Measurements from ENCODE around the gene IL18RAP.
A peak's percentile ranks its signal among the peaks of the same experiment; 100 is the strongest.

Gene IL18RAP

DNA sequence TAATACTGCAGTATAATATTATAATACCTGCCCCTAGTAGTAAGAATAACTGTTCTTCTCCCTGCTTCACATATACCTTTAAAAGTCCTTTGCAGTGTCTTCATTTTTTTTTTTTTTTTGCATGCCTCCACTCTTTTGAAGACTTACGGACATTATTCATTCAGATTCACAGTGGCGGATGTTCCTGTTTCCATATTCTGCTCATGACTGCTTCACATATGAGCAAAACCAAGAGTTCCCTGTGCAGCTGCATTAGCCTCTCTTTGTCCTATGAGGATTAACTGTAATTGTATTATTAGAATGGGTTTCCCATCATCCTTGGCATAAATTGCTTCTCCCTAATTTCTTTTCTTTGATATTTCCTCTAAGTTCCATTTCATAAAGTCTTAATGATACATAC lies 12.8 kb downstream of the IL18RAP start:
- H3K4me1 Mint-ChIP-seq = peaks cover 38% of the 10 kb centered on the region
- no peak for DNase-seq
- H3K27me3 Mint-ChIP-seq = no peaks in the 10 kb centered on the region
- no peaks in the 10 kb centered on the region for H3K9me3 Mint-ChIP-seq
- H3K27ac Mint-ChIP-seq = peak overlapping the region in 1 of 2 donors; percentile 94
- no peak for ATAC-seq
- peak overlapping the region; percentile 29 to 70 for H3K4me3 Mint-ChIP-seq

DNA sequence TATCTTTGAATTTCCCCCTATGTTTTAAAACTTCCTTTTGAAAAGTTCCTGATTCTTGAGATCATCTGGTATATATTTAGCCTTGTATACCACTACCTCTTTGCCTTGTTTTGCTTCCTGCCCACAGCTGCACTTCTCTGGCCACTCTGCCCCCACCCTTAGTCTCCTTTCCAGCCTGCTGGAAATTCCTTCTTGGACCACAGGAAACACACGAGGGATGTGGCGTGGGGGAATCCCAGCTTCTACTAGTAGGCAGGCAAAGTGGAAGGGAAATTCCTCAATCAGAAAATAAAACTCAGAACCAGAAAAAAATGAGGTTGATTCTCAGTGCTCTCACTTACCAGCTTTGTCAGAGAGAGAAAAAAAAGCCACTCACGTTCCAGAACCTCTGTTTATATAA lies 13.4 kb downstream of the IL18RAP start:
- Mint-ChIP-seq H3K27me3 (no peaks in the 10 kb centered on the region), H3K4me1 (peaks cover 34% of the 10 kb centered on the region), H3K27ac (peak overlapping the region; percentile 75 to 94), H3K9me3 (no peaks in the 10 kb centered on the region), H3K4me3 (peak overlapping the region; percentile 29 to 70)
- ATAC-seq = no peak
- DNase-seq = peak in 1 of 2 donors; percentile 45

DNA sequence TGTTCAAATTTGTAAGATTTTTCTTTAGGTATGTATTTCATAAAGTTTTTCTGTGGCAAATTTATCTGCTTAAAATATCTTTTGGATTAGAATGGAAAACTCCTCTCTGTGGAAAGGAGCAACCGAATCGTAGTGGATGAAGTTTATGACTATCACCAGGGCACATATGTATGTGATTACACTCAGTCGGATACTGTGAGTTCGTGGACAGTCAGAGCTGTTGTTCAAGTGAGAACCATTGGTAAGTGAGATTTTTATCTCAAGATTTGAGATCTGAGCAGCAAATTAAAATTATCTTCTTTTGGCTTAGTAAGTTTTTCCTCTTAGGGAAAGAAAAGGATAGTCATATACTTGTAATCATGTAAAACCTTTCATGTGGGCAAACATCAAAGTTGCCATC lies 14.2 kb downstream of the IL18RAP start:
- peak overlapping the region in 1 of 2 donors; percentile 72 for H3K4me3 Mint-ChIP-seq
- ATAC-seq = no peak
- H3K27ac Mint-ChIP-seq = peak overlapping the region in 1 of 2 donors; percentile 93
- no peaks in the 10 kb centered on the region for H3K27me3 Mint-ChIP-seq
- DNase-seq = no peak
- H3K9me3 Mint-ChIP-seq = no peaks in the 10 kb centered on the region
- peaks cover 26% of the 10 kb centered on the region for H3K4me1 Mint-ChIP-seq

DNA sequence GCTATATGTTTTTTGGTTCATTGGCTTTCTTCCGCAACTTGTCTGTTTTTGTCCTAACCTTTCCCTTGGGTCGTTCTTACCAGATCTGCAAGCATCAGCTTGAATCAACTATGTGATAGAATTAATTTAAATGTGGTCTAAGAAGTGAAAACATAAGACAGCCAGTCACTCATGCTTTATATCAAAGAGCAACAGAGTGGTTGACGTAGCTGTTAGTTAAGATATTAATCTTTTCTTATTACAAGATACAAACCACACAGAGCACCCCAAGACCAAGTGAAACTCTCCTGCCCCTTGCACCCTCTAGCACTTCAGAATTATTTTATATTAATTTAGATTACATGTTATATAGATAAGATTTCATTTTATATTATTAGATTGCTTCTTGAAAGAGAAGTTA lies 15.2 kb downstream of the IL18RAP start:
- no peaks in the 10 kb centered on the region for H3K9me3 Mint-ChIP-seq
- ATAC-seq = peak; percentile 63

DNA sequence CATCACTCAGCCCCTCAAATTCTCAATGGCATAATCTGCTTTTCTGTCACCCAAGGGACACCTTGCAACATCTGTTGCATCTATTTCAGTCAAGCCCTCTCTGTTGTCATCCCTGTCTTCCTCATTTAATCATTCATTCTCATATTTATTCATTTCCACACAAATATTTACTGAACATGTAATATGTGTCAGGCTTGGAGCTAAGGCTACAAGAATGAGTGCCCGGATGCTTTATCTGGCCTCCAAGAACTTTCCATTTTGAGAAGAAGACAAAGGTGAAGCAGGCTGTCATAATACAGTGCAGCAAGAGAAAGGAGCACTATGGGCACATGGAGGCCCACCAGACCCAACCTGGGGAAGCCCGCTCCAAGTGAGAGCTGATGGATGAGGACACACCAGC lies 15.6 kb downstream of the IL18RAP start:
- ATAC-seq = no peak
- H3K9me3 Mint-ChIP-seq = no peaks in the 10 kb centered on the region

More for the DNA sequence above, 15.2 kb downstream of the IL18RAP start:
- DNase-seq = no peak
- no peak overlapping the region for H3K4me3 Mint-ChIP-seq
- H3K4me1 Mint-ChIP-seq = peaks cover 29% of the 10 kb centered on the region
- no peak overlapping the region for H3K27ac Mint-ChIP-seq
- no peaks in the 10 kb centered on the region for H3K27me3 Mint-ChIP-seq

DNA sequence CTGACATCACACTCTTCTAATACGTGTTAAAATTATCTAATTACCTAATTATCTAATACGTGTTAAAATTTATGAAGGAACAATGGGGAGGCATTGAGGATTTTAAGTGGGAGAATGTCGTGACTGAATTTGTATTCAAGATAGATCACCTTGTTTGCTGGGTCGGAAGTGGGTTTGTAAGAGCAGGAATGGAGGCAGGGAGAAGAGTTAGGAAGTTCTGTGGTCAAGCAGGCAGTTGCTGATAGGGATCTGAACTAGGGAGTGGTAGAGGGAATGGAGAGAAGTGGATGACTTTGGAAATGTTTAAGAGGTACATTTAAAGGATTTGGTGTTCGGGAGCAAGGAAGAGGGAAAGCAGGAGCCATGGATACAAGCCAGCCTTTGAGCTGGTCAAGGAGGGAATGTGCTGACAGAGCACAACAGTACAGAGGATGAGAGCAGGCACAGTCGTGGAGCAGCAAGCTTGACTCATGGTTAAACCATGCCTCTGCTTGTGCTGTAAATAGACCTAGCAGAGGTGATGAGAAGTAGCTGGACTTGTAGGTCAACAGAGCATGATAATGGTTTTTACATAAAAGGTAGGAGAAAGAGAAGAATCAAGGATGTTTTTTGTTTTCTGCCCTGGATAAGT lies 16.2 kb downstream of the IL18RAP start:
- Mint-ChIP-seq H3K27me3 (no peaks in the 10 kb centered on the region), H3K4me3 (no peak overlapping the region), H3K9me3 (no peaks in the 10 kb centered on the region), H3K4me1 (peaks cover 34% of the 10 kb centered on the region), H3K27ac (no peak overlapping the region)
- DNase-seq (no peak), ATAC-seq (no peak)

More for the DNA sequence above, 15.6 kb downstream of the IL18RAP start:
- no peak overlapping the region for H3K27ac Mint-ChIP-seq
- no peak for DNase-seq
- no peaks in the 10 kb centered on the region for H3K27me3 Mint-ChIP-seq
- no peak overlapping the region for H3K4me3 Mint-ChIP-seq
- peaks cover 34% of the 10 kb centered on the region for H3K4me1 Mint-ChIP-seq

DNA sequence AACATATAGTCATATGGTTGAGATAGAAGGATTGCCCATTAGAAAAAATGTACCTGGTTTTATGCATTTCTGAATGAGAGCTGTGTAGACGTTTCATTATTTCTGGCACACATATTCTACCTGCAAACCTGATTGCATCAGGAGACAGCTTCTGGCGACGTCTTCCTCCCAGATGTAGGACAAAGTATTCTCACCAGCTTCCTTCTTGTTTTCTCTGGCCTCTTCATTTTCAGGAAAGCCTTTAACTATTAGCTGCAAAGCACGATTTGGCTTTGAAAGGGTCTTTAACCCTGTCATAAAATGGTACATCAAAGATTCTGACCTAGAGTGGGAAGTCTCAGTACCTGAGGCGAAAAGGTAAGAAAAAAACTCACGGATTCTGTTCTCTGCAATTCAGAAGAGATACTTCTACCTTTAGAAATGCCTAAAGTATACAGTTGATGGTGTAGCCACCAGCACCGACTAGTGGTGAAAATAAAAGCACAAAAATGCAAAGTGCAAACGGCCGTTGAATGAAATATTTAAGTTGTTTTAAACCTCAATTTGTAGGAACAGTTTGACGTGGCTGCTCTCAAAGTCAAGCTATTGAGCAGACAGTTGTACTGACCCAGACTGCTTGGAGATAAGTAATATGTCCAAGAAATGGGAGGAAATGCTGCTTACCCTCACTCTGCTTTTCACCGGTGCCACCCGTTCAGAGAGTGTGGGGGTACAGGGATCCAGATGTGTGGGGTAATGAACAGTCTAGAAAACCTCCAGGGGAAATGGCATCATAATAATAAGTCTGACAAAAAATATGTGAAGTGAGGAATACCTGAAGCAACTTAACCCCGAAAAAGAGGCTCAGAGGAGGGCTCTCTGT lies 20.2 kb downstream of the IL18RAP start:
- peak; percentile 83 for ATAC-seq

DNA sequence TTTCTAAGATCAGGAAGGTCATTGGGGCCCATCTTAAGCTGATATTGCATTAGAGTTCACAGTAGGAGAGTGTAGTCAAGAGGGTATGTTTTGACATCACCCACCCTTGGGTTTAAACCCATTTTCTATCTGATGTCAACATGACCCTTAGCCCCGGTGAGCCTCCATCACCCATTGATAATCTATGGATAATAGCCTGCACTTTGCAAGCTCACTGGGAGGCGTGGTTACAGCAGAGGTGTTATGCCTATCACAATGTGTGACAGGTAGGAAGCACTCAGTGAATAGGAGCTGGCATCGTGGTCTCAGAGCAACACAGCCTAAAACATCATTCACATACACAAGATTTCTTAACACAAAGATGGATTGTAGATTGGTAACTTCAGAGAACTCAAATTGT lies 21.3 kb downstream of the IL18RAP start:
- H3K9me3 Mint-ChIP-seq = no peaks in the 10 kb centered on the region
- ATAC-seq = no peak
- no peak overlapping the region for H3K27ac Mint-ChIP-seq
- no peaks in the 10 kb centered on the region for H3K27me3 Mint-ChIP-seq
- no peak for DNase-seq
- peaks cover 8% of the 10 kb centered on the region for H3K4me1 Mint-ChIP-seq
- H3K4me3 Mint-ChIP-seq = no peak overlapping the region

More for the DNA sequence above, 20.2 kb downstream of the IL18RAP start:
- DNase-seq = peak; percentile 42 to 53
- peak overlapping the region; percentile 16 to 56 for H3K4me3 Mint-ChIP-seq
- H3K27ac Mint-ChIP-seq = peak overlapping the region in 1 of 2 donors; percentile 82
- no peaks in the 10 kb centered on the region for H3K9me3 Mint-ChIP-seq
- no peaks in the 10 kb centered on the region for H3K27me3 Mint-ChIP-seq
- peaks cover 8% of the 10 kb centered on the region for H3K4me1 Mint-ChIP-seq

- Mint-ChIP-seq H3K4me3 (no peak overlapping the region), H3K4me1 (peaks cover 8% of the 10 kb centered on the region)
Measured at GRCh38 chr2:102446936-102447335, 24.0 kb downstream of the IL18RAP start.

DNA sequence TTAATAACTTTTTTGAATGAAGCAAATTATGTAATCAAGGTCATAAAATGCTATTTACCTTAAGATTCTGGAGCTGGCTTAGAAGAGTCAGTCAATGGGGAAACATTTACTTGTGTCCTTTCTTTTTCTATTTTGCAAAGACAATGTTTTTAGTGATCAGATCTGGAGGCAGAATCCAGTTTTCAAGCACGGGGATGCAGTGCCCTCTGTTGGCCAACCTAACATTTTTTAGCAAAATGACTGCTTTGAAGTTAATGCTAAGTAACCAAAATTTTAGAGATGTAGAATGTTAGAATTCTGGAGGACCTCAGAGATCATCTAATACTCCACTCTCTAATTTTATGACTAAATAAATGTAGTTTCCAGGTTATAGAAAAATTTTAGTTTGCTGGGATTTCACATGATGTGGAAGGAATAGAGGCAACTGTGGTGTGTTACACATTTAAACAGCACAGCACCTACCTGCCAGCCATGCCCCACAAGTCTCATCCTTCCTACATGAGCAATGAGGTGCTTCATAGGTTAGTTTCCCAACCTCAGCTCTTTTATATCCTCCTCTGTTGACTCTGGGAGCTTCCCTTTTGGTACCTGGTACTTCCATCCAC lies 26.5 kb downstream of the IL18RAP start:
- ATAC-seq = no peak

More at GRCh38 chr2:102446936-102447335, 24.0 kb downstream of the IL18RAP start:
- DNase-seq = no peak
- Mint-ChIP-seq H3K9me3 (no peaks in the 10 kb centered on the region), H3K27me3 (no peaks in the 10 kb centered on the region), H3K27ac (no peak overlapping the region)
- ATAC-seq = no peak

GRCh38 chr2:102451968-102452367 lies 29.0 kb downstream of the IL18RAP start:
- Mint-ChIP-seq H3K4me3 (no peak overlapping the region), H3K27ac (no peak overlapping the region), H3K27me3 (peaks cover 8% of the 10 kb centered on the region), H3K9me3 (peaks cover 7 to 9% of the 10 kb centered on the region in 2 donors), H3K4me1 (peaks cover 23% of the 10 kb centered on the region)
- DNase-seq (no peak), ATAC-seq (no peak)

More for the DNA sequence above, 26.5 kb downstream of the IL18RAP start:
- peak; percentile 50 to 61 for DNase-seq
- Mint-ChIP-seq H3K9me3 (no peaks in the 10 kb centered on the region), H3K27me3 (no peaks in the 10 kb centered on the region), H3K27ac (no peak overlapping the region), H3K4me1 (peaks cover 14% of the 10 kb centered on the region), H3K4me3 (no peak overlapping the region)

DNA sequence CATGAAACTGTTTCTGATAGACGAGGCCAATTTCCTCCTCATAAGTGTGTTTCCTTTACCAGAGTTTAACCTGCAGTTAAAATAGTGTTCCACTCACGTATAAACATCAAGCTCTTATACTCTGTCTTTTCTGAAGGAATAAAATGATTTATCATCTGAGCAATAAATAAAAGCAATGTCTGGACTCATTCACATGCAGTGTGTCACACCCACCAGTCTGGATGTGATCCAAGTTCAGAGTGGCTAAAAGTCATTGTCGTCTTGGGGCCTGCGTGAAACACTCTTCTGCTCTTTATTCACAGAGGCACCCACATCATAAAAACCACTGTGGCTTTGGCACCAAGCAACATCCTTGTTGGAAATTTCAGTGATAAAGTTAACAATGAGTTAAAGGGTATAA lies 30.5 kb downstream of the IL18RAP start:
- ATAC-seq = peak; percentile 64
- no peak overlapping the region for H3K27ac Mint-ChIP-seq
- peaks cover 8% of the 10 kb centered on the region for H3K27me3 Mint-ChIP-seq
- H3K4me1 Mint-ChIP-seq = peaks cover 23% of the 10 kb centered on the region
- H3K9me3 Mint-ChIP-seq = peaks cover 7 to 9% of the 10 kb centered on the region in 2 donors
- no peak for DNase-seq
- H3K4me3 Mint-ChIP-seq = no peak overlapping the region

DNA sequence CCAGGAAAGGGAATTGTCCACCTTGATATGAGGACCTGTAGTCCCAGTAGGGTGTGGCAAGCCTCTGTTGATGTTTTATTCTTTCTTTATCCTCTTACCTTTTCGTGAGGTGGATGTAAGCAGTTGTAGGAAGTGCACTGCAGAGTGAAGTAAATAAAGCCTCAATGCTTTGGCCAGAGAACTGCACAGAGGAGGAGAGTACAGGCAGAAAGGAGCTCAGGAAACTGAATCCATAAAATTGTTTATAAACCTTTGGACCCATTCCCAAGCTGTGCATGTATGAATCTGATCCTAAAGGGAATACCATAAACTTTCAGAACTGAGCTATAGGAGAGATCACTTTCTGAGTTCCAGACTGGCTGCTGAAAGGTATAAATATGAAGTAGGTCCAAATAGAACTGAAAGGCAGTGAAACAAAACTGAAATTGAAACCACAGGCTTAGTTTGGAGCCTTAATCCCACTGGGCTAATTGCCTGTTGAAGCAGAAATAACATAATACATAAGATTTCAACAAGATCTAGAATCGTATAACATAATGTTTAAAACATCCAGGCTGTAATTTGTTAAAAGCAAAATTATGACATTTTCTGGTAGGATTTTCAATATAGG lies 32.2 kb downstream of the IL18RAP start:
- H3K9me3 Mint-ChIP-seq = peaks cover 7 to 9% of the 10 kb centered on the region in 2 donors
- ATAC-seq (no peak), DNase-seq (no peak)
- peaks cover 23% of the 10 kb centered on the region for H3K4me1 Mint-ChIP-seq
- no peak overlapping the region for H3K27ac Mint-ChIP-seq
- H3K27me3 Mint-ChIP-seq = peaks cover 16% of the 10 kb centered on the region
- H3K4me3 Mint-ChIP-seq = no peak overlapping the region

- Mint-ChIP-seq H3K9me3 (peaks cover 7% of the 10 kb centered on the region in 2 donors), H3K27me3 (peaks cover 43% of the 10 kb centered on the region), H3K4me3 (no peak overlapping the region), H3K27ac (no peak overlapping the region), H3K4me1 (no peaks in the 10 kb centered on the region)
- ATAC-seq (no peak), DNase-seq (no peak)
Measured at GRCh38 chr2:102460467-102460866, 37.5 kb downstream of the IL18RAP start.

- H3K4me3 Mint-ChIP-seq = no peak overlapping the region
- H3K27me3 Mint-ChIP-seq = peaks cover 37% of the 10 kb centered on the region
- H3K9me3 Mint-ChIP-seq = no peaks in the 10 kb centered on the region
- ATAC-seq (no peak), DNase-seq (no peak)
- H3K27ac Mint-ChIP-seq = no peak overlapping the region
- H3K4me1 Mint-ChIP-seq = no peaks in the 10 kb centered on the region
Measured at GRCh38 chr2:102461188-102461587, 38.2 kb downstream of the IL18RAP start.
